ENCODE measurements around the gene CYP27C1. TPM values are rescaled to one million over a fixed set of nuclear protein-coding genes. Genes with fewer than 3 reads are reported as not detected.

CYP27C1 gene
- total RNA-seq, 1 donor, result 2.2 TPM

DNA sequence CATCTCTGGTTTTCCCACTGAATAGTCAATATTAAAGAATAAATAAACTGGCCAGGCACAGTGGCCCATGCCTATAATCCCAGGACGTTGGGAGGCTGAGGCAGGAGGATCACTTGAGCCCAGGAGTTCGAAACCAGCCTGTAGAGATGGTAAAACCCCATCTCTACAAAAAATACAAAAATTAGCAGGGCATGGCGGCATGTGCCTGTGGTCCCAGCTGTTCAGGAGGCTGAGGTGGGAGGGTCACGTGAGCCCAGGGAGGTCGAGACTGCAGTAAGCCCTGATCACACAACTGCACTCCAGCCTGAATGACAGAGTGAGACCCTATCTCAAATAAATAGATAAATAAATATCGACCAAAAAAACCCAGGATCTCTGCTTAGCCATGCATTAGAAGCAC lies 63.0 kb downstream of the CYP27C1 start:
- H3K4me2 ChIP-seq (ENCODE audit: insufficient read depth, low read length), result no peak overlapping the region
- H3K4me1 ChIP-seq (ENCODE audit: insufficient read depth, low read length), result peaks cover 47% of the 10 kb centered on the region
- no peak overlapping the region for H3K27ac ChIP-seq (ENCODE audit: low read depth, low read length)
- no peaks in the 10 kb centered on the region for H3K36me3 ChIP-seq (ENCODE audit: insufficient read depth, low read length)
- TF ChIP-seq, protein P1, sequence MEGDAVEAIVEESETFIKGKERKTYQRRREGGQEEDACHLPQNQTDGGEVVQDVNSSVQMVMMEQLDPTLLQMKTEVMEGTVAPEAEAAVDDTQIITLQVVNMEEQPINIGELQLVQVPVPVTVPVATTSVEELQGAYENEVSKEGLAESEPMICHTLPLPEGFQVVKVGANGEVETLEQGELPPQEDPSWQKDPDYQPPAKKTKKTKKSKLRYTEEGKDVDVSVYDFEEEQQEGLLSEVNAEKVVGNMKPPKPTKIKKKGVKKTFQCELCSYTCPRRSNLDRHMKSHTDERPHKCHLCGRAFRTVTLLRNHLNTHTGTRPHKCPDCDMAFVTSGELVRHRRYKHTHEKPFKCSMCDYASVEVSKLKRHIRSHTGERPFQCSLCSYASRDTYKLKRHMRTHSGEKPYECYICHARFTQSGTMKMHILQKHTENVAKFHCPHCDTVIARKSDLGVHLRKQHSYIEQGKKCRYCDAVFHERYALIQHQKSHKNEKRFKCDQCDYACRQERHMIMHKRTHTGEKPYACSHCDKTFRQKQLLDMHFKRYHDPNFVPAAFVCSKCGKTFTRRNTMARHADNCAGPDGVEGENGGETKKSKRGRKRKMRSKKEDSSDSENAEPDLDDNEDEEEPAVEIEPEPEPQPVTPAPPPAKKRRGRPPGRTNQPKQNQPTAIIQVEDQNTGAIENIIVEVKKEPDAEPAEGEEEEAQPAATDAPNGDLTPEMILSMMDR (IDR thresholded peaks at IDR 0.05; ENCODE audit: extremely low read depth, low read depth, low read length), result no peak
- no peak overlapping the region for H3K4me3 ChIP-seq (ENCODE audit: insufficient read depth, low read length)
- no peaks in the 10 kb centered on the region for H3K79me2 ChIP-seq (ENCODE audit: insufficient read depth, low read length)
- H3K27me3 ChIP-seq (ENCODE audit: insufficient read depth, low read length), result no peaks in the 10 kb centered on the region
- no peaks in the 10 kb centered on the region for H3K9me3 ChIP-seq (ENCODE audit: low read depth, low read length)
- no peak for DNase-seq (ENCODE audit: insufficient read length, low spot score, missing footprints)
- no peak overlapping the region for H2AFZ ChIP-seq (ENCODE audit: low read length)
- H4K20me1 ChIP-seq (ENCODE audit: insufficient read depth, low read length), result no peaks in the 10 kb centered on the region

DNA sequence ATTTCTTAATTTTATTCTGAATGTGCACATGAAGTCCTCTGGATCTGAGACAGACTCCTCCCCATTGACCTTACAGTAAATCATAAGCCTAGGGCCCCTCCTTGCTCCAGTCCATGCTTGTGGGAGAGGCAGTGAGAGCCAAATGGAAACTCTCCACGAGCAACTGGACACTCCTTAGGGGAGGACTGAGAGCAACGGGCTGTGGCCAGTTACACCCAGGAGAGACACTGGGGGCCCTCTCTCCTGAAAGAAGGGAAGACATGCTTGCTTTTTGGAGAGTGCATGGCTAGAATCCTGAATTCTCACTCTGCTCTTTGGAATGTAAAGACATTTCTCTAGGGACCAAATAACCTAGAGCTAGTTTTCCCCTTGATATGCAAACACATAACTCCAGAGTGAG lies 64.2 kb downstream of the CYP27C1 start:
- peak overlapping the region; percentile 94 for H3K27ac ChIP-seq (ENCODE audit: low read depth, low read length)
- DNase-seq (ENCODE audit: insufficient read length, low spot score, missing footprints), result no peak

DNA sequence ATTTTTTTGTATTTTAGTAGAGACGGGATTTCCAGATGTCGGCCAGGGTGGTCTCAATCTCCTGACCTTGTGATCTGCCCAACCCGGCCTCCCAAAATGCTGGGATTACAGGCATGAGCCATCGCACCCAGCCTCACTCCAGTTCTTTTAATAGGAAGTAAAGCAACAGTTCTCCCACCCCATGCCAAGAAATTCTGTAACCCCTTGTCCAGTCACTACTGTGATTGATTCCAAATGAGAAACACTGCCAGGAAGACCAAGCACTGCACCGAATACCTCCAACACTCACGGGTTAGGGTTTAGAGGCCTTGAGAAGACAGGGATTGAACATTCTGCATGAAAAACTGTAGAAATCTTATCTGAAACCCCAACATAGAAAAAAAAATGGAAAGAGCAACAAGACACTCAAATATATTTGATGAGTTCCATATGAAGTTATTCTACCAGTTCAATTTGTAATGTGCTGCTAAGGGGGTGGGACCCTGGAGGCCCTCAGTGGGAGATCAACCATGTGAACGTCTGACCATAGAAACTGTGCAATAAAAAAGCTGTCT lies 65.0 kb downstream of the CYP27C1 start:
- TF ChIP-seq, protein P1 (IDR thresholded peaks at IDR 0.05; ENCODE audit: extremely low read depth, low read depth, low read length), result no peak
- Histone ChIP-seq H3K4me1 (ENCODE audit: insufficient read depth, low read length) (peaks cover 47% of the 10 kb centered on the region), H3K27me3 (ENCODE audit: insufficient read depth, low read length) (no peaks in the 10 kb centered on the region), H3K79me2 (ENCODE audit: insufficient read depth, low read length) (no peaks in the 10 kb centered on the region), H3K4me2 (ENCODE audit: insufficient read depth, low read length) (peak overlapping the region; percentile 17), H3K9me3 (ENCODE audit: low read depth, low read length) (peaks cover 2% of the 10 kb centered on the region), H3K4me3 (ENCODE audit: insufficient read depth, low read length) (no peak overlapping the region), H2AFZ (ENCODE audit: low read length) (peak overlapping the region; percentile 69), H3K27ac (ENCODE audit: low read depth, low read length) (peak overlapping the region; percentile 94), H4K20me1 (ENCODE audit: insufficient read depth, low read length) (no peaks in the 10 kb centered on the region), H3K36me3 (ENCODE audit: insufficient read depth, low read length) (no peaks in the 10 kb centered on the region)
- DNase-seq (ENCODE audit: insufficient read length, low spot score, missing footprints), result no peak

More for the DNA sequence above, 64.2 kb downstream of the CYP27C1 start:
- Histone ChIP-seq H3K79me2 (ENCODE audit: insufficient read depth, low read length) (no peaks in the 10 kb centered on the region), H3K4me3 (ENCODE audit: insufficient read depth, low read length) (no peak overlapping the region), H3K36me3 (ENCODE audit: insufficient read depth, low read length) (no peaks in the 10 kb centered on the region), H3K9me3 (ENCODE audit: low read depth, low read length) (peaks cover 1% of the 10 kb centered on the region), H4K20me1 (ENCODE audit: insufficient read depth, low read length) (no peaks in the 10 kb centered on the region), H3K4me2 (ENCODE audit: insufficient read depth, low read length) (peak overlapping the region; percentile 46), H3K4me1 (ENCODE audit: insufficient read depth, low read length) (peaks cover 47% of the 10 kb centered on the region), H2AFZ (ENCODE audit: low read length) (peak overlapping the region; percentile 64), H3K27me3 (ENCODE audit: insufficient read depth, low read length) (no peaks in the 10 kb centered on the region)
- TF ChIP-seq, protein P1 (IDR thresholded peaks at IDR 0.05; ENCODE audit: extremely low read depth, low read depth, low read length), result no peak

DNA sequence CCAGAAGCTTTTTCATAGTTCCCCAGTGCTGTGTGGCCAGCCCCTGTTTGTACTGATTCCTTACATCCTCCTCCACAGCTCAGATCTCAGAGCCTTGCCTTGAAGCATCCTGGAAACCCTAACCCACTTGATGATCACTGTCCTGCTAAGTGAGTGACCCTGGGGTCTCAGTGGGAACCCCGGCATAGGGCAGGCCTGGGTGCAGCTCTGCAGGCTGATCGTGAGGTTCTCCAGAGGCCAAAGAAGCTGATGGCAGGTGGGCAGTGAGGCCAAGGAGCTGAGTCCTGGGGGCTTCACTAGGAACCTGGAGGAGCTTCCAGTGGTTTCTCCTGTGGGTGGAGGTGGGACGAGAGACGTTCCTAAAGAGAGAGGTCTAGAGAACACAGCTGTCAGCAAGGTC lies 65.7 kb downstream of the CYP27C1 start:
- no peak overlapping the region for H3K4me3 ChIP-seq (ENCODE audit: insufficient read depth, low read length)
- DNase-seq (ENCODE audit: insufficient read length, low spot score, missing footprints), result no peak
- H3K27ac ChIP-seq (ENCODE audit: low read depth, low read length), result peak overlapping the region; percentile 94
- H3K79me2 ChIP-seq (ENCODE audit: insufficient read depth, low read length), result no peaks in the 10 kb centered on the region
- H3K27me3 ChIP-seq (ENCODE audit: insufficient read depth, low read length), result no peaks in the 10 kb centered on the region
- H3K9me3 ChIP-seq (ENCODE audit: low read depth, low read length), result peaks cover 2% of the 10 kb centered on the region
- peaks cover 47% of the 10 kb centered on the region for H3K4me1 ChIP-seq (ENCODE audit: insufficient read depth, low read length)
- TF ChIP-seq, protein P1 (IDR thresholded peaks at IDR 0.05; ENCODE audit: extremely low read depth, low read depth, low read length), result no peak
- no peak overlapping the region for H3K4me2 ChIP-seq (ENCODE audit: insufficient read depth, low read length)
- no peaks in the 10 kb centered on the region for H4K20me1 ChIP-seq (ENCODE audit: insufficient read depth, low read length)
- no peaks in the 10 kb centered on the region for H3K36me3 ChIP-seq (ENCODE audit: insufficient read depth, low read length)
- no peak overlapping the region for H2AFZ ChIP-seq (ENCODE audit: low read length)
